ENCODE measurements around the gene TOP3A.

GRCh38 chr17:18261146-18261515 is 53.7 kb downstream of the TOP3A start:
- TF ChIP-seq EZH2 (IDR thresholded peaks at IDR 0.05; ENCODE audit: borderline replicate concordance, low read depth, low read length, poor library complexity, severe bottlenecking) (no peak), CTCF (conservative IDR thresholded peaks at IDR 0.05; ENCODE audit: low read depth, low read length) (no peak)

Data from A673 (cell line).